GM13976 (cell line): ENCODE results near the gene HS1BP3.
A peak's percentile ranks its signal among the peaks of the same experiment; 100 is the strongest.

ENCODE experiments used
- DNase-seq: peaks from one replicate; pipeline ENCODE4 v3.0.0; 2012; ENCODE audit warnings: low spot score
- CTCF ChIP-seq: IDR thresholded peaks from 2 replicates; pipeline ENCODE4 v1.5.1; 2012; ENCODE audit warnings: borderline replicate concordance, mild to moderate bottlenecking; ENCODE audit not compliant: insufficient read depth; ENCODE audit errors: extremely low read depth, missing control alignments, control extremely low read depth
- in situ Hi-C: fragments of 300-500 bp; cut with MboI; formaldehyde crosslinking; loops from one replicate; pipeline ENCODE4 v1.12.0; 2022; ENCODE audit warnings: low sequenced_read_pairs, mixed read lengths, inconsistent platforms; ENCODE audit not compliant: unreplicated experiment

Gene HS1BP3

GRCh38 chr2:20680744-20681375 is 30.0 kb upstream of the HS1BP3 start:
- in situ Hi-C loops: no loop called here
- DNase-seq: no peak
- no peak for TF ChIP-seq CTCF

- in situ Hi-C loops: no loop called here
- DNase-seq: no peak
- no peak for TF ChIP-seq CTCF
Observed at GRCh38 chr2:20678780-20679179, 27.9 kb upstream of the HS1BP3 start.

GRCh38 chr2:20678086-20678395 is 27.1 kb upstream of the HS1BP3 start:
- in situ Hi-C loops: no loop called here
- no peak for TF ChIP-seq CTCF
- peak; percentile 4 for DNase-seq

GRCh38 chr2:20677301-20678085 is 26.6 kb upstream of the HS1BP3 start:
- no peak for TF ChIP-seq CTCF
- in situ Hi-C loops: no loop called here
- peak; percentile 49 for DNase-seq

GRCh38 chr2:20676353-20677215 is 25.7 kb upstream of the HS1BP3 start:
- no peak for TF ChIP-seq CTCF
- in situ Hi-C loops: no loop called here
- peak; percentile 51 for DNase-seq

GRCh38 chr2:20675701-20676352 is 24.9 kb upstream of the HS1BP3 start:
- no peak for TF ChIP-seq CTCF
- DNase-seq: peak; percentile 60
- in situ Hi-C loops: no loop called here
